Left hindlimb (tissue), 1 donor: Measurements from ENCODE around the gene TUBGCP2.

Experiments used
- DNase-seq: peaks from one replicate; pipeline ENCODE4 v3.0.0-alpha.2; 2018

The TUBGCP2 gene

DNA sequence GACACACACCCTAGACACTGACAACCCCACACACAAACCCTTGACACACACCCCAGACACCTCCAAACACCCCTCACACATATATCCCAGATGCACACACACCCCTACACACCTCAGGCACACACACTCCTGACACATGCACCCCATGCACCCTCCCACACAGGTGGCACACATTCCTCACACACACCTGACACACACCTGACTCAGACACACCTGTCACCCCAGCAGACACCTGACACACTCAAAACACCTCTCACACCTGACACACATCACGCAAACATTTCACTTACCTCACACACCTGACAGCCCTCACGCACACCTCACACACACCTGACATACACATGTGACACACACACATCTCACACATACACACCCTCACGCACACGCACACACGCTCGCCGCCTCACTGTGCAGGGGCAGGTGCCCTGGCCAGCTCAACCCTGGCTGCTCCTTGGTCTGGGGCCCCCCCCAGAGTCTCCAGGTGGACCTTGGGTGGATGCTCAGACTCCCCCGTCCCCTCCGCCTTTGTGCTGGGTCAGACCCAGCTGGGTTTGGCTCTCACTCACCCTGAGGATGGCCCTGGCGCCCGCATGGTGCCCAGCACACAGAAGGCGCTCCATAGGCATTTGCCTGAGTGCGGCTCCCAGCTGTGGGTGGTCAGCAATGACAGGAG lies 31.2 kb upstream of the TUBGCP2 start:
- DNase-seq = no peak

DNA sequence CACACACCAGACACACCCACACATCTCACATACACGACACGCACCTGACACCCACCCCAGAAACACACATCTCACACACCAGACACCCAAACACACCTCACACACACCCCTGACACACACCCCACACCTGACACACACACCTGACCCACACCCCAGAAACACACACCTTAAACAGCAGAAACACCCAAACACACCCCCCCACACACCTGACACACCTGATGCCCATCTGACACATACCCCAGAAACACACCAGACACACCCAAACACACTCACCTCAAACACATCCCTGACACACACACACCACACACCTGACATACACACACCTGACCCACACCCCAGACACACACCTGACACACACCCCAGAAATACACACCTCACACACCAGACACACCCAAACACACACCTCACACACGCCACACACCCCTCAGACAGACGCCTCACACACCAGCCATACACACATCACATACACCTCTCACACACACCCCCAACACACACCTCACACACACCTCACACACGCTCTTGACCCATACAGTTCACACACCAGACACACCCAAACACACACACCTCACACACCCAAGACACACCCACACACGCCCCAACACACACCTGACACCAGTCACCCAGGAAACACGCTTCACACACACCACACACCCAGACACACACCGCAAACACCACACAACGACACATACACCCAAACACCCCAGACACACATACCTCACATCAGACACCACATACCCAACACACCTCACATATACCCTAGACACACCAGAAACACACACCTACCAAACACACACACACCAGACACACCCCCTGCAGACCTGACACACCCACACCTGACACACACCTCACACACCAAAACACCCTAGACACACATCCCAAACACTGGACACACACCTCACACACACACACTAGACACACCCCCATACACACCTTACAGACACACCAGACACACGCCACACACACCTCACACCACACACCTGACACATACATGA lies 29.7 kb upstream of the TUBGCP2 start:
- DNase-seq = no peak

DNA sequence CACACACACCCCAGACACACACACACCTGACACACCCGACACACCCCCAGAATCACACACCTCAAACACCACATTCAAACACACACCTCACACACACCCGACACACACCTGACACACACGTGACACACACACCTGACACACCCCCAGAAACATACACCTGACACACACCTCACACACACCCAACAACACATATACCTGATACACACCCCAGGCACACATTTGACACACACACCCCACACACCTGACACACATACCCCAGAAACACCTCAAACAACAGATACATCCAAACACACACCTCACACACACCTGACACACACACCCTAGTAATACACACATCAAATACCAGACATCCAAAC lies 28.7 kb upstream of the TUBGCP2 start:
- no peak for DNase-seq

DNA sequence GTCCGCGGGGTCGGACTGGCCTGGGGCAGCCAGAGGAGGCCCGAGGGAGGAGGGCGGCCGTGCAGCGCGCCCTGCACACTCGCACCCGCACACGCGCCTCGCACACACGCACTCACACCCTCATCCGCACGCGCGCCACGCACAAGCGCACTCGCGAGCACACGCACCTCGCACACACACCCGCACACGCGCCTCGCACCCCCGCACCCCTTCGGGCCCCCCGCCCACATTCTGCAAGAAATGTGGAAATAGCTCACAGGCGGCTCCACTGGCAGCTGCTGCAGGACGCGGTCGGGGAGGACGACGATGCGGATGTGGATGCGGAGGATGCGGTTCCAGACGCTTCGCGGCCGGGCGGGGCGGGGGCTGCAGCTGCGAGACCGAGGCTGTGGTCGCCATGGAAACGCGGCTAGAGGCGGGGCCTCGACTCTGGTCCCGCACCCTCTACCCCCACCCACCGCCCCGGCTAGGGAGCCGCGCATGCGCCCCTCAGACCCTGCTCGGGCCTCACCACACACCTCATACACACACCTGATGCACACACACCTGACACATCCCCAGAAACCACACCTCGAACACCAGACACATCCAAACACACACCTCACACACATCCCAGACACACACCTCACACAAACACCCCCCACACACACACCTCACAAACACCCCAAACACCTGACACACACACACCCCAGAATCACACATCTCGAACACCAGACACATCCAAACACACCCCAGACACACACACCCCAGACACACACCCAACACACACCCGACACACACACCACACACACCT lies 28.1 kb upstream of the TUBGCP2 start, which contains the start of gene CALY:
TSS of gene CALY (minus strand) at position 320 of the 793 bp plus-strand sequence. CDS start 7,907 bp downstream, outside the sequence.
- DNase-seq = no peak

DNA sequence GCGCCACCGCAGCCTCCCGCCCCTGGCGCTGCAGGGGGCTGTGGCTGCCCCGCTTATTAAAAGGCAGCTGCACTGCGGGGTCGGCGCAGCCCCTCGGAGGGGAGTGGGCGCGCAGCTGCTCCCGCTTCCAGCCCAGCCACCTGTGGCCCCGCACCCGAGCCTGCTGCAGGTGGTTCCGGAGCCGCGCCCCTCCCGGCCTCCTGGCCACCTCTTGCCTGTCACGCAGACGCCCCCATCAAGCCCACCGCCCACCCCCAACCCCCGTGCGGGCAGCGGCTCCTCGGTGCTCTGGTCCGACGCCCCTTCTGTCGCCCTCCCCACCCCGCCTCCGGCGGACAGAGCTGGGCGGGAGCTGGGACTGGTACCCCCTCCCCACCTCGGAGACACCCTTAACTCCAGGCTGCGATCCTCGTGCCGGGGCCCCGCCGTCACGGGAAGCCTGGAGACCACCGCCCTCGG lies 27.5 kb upstream of the TUBGCP2 start:
- no peak for DNase-seq

DNA sequence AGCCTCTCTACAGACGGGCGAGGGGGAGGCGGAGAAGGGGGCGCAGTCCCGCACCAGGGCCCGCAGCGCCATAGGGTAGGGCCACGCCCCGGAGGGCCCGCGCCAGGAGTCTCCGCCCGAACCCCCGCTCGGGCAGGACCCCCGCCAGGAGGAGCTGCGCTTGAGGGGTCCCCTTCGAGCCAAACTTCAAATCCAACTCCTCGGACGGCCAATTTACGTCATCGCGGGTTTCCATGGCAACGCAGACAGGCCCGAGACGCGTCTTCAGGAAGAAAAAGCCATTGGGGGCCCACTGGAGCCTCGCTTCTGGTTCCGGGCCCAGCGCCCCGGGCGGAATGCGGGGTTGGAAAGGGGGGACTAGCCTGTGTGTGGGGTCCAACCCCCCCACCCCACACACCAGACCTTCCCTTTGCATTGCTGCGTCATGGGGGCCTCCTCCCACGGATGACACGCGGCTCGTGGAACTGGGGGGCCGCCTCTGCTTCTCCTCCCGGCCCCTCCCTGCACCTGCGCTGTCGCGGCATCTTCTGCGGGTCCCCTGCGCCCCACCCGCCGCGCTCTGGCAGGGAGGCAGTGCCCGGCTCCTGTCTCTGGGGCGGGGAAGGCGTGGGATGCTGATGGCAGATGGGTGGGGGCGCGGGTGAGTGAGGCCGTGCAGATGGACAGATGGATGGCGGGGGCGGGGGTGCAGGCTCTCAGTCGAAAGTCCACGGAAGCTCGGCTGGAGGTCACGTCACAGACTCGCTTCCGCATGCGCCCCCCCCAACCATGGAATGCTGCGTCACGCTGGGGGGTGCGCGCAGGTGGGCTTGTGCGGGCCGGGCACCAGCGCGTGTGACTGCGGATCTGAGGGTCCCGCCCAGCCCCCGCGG lies 26.8 kb upstream of the TUBGCP2 start:
- peak; percentile 73 for DNase-seq

DNA sequence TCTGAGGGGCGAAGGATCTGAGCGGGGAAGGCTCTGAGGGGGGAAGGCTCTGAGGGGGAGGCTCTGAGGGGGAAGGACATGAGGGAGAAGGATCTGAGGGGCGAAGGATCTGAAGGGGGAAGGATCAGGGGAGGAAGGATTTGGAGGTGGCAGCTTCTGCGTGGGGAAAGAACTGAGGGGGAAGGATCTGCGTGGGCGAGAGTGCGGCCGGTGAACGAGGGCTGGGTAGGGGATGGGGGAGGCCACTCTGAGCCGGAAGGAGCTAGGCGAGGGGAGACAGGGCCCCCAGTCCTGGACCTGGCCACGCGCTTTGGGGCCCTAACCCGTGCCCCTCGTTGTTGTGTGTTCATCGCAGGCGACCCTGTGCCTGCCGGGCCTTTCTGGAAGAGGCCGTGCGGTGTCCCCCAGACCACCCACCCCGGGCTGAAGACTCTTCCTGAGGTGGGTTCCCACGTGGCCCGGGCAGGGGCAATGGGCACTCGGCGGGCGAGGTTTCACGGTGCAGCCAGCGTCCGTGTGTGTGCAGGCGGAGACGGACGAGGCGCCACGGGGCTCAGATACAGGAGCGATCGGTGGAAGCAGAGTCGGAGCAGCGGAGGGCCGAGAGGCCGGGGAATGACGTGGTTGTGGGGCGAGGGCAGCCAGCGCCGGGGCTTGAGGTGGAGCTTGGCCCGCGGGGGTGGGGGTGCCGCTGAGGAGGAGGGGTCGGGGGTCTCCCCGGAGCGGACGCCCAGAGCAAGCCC lies 26.0 kb upstream of the TUBGCP2 start:
- DNase-seq = no peak

DNA sequence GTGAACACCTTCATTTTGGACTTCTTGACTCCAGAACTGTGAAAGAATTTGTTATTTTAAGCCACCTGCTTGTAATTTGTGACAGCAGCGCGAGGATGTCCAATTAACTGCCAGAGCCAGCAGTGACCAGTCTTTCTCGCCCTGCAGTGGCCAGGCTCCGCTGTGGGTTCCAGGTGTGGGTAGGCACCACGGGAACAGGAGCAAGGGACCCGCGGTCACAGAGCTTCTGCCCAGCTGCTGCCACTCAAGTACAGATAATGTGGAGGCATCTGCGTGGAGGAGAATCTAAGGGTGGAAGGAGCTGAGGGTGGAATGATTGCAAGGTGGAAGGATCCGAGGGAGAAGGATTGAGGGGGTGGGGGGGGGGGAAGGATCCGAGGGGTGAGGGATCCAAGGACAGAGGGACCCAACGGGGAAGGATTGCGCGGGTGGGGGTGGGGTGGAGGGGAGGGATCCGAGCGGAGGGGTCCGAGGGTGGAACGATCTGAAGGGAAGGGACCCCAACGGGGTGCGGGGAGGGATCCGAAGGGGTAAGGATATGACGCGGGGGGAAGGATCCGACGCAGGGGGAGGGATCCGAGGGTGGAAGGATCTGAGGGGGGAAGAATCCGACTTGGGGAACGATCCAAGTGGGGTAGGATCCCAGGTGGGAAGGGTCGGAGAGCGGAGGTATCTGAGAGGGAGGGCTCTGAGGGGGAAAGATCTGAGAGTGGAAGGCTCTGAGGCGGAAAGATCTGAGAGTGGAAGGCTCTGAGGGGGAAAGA lies 24.4 kb upstream of the TUBGCP2 start:
- no peak for DNase-seq

DNA sequence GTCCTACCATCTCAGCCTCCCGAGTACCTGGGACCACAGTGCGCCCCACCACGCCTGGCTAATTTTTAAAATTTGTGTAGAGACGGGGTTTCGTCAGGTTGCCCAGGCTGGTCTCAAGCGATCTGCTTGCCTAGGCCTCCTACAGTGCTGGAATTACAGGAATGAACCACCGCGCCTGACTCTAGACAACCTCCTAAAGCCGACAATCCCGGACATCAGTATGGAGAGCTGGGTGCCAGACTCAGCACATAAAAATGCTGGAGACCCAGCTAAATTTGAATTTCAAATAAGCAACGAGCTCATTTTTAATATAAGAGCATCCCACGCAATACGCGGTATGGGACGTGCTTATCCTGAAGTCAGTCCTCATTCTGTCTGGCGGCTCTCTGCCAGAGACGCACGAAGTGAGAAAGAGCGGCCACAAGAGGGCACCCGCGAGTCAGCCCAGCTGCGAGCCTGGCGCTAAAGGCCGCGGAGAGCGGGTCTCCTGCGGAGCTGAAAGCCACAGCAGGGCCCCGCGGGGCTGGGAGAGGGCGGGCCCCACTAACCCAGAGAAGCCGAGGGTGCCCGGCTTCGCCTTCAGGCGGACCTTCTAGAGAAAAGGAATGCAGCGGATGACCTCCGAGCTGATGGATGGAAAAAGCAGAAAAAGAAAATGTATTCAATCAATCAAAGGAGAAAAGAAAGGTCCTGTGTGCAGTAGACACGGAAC lies 21.0 kb upstream of the TUBGCP2 start:
- DNase-seq = peak; percentile 81

DNA sequence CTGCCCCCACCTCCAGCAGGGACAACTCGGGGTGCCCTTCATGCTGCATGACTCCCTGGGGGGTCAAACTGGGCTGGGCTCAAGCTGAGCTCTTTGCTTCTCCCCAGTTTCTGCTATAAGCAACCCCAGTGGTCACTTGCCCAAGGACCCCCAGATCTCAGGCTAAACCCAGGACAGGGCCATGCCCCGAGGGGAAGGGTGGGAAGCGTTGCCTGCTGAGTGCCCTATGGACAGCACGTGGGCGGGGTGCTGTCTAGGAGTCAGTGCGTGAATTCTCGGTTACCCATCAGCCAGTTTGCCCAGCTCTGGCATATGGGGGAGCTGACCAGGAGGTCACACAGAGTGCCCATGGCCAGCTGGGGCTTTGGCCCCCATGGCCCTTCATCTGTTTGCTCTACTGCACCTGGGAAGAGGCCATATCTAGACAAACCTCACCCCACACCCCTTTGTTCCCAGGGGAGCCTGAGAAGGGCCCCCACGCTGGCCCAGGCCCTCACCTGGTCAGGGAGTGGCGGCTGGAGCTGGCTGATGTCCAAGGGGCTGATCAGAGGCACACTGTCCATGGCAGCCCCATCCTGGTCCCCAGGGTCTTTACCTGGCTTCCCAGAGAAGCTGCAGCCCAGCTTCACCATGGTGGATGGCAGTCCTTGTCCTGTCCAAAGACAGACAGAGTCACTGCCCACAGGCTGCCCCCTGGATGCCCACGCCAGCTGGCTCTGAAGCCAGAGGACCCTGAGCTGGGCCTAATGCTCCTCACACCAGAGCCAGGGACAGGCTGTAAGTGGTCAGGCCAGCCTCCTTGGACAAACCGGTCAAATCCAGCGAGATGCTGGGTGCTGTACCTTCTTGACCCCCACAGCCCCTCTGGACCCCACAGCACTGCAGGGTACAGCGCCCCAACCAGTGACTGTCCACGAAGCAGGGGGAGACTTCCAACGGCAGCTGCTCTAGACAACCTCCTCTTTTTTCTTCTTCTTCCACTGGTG lies 20.0 kb upstream of the TUBGCP2 start:
- no peak for DNase-seq

DNA sequence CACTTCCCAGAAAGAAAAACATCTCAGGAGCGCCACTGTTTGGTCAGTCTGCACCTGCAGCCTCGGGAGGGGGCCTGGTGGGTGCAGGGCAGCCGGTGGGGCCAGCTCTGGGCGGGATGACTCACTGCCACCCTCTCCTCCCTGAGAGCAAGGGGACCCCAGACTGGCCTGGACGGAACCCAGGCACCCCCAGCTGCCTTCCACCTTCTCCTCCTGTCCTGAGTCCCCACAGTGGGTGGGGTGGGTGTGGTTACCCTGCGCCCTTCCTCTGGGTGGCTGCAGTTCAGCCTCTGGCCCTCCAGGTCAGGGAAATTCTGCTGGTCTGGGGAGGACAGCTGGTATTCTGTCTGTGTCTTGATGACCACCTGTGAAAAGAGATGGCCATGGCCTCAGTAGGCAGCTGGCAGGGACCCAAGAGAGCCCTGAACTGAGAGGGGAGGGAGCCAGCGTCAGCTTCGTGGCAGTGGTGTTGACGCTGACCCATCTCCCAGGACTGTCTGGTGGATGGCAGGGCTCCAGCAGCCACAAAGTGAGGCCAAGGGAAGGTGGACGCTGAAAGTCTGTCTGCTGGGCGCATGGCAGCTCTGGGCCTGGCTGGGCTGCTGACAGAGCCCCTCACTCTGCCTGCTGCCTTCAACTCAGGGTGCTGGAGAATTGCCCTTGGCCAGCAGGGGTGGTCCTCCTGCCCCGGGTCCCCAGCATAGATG lies 19.1 kb upstream of the TUBGCP2 start:
- DNase-seq = no peak

DNA sequence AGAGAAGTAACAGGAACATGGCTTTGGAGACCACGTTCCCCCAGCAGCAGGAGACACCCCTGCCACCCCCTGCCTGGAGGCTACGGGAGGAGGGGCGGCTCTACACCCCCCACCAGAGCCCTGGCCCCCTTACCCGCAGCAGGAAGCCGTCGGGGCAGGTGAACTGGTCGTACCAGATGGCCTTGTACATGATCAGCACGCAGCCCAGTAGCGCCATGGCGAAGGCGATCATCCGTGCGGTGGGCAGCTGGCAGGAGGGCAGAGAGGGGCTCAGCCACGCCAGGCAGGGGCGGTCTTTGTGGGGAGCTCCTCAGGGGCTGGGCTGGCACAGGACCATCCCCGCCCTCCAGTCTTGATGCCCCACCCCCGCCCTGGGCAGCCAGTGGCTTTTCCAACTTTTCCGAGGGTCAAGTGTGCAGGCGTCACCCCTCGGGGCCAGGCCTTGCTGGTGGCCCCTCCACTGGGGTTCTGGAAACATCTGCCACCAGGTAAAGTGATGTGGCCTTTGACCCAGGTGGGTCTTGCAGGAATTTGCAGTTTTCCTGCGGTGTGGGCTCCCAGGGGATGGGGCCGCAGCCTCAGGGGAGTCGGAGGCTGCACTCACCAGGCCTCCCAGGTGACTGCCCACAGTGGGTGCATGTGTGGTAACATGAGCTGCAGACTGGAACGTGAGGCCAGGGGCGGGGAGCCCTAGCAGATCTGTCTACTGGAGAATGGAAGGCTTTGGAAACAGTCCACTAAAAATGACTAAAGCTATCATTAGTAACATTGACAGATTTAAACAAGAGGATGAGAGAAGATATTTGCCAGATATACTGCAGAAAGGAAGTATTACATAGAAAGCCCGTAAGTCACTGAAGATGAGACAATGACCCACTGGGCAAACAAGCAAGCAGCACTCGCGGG lies 18.3 kb upstream of the TUBGCP2 start:
- no peak for DNase-seq

DNA sequence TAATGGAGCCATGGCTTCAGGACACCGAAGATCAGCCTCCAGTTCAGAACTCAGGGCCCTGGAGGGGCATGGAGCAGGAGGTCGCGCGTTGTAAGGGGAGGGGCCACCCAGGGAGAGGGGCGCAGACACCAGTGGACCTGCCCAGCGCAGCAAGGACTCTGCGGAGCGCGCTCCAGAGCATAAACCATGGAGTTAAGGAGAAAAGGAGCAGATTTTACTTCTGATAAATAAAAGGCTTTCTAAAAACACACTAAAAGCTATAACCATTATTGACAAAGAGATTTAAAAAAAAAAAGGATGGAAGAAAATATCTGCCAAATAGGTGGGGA lies 17.5 kb upstream of the TUBGCP2 start:
- DNase-seq = no peak

DNA sequence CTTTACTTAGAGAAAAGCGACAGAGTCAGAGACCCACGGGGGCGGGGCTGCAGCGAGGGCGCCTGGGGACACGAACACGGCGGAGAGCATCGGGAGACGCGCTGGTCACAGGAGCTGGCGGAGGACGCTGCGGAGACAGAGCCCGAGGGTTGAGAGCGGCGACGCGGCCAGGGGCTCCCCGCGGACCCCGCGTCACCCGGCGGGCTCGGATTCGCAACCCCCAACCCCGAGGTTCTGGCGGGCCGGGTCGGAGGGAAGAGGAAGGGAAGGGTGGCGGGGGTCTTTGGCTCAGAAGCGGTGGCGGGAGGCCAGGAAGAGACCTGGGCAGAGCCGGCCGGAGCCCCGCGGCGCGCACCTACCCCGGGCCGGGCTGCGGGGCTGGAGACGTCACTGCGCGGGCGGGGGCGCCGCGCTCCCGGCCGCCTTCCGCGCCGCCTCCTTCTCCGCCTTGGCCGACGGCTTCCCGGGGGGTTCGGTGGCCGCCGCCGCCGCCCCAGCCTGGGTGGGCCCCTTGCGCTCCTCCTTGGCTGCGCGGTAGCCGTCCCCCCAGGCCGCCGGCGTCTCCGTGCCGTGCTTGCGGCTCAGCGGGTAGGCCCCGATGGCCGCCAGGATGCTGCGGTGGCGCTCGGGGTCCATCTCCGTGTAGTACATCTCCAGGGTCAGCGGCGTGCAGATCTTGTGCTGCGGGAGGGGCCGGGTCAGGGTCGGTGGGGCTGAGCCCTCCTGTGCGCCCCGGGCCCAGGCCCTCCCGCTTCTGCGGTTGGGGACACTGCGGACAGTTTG lies 17.0 kb upstream of the TUBGCP2 start:
- no peak for DNase-seq

DNA sequence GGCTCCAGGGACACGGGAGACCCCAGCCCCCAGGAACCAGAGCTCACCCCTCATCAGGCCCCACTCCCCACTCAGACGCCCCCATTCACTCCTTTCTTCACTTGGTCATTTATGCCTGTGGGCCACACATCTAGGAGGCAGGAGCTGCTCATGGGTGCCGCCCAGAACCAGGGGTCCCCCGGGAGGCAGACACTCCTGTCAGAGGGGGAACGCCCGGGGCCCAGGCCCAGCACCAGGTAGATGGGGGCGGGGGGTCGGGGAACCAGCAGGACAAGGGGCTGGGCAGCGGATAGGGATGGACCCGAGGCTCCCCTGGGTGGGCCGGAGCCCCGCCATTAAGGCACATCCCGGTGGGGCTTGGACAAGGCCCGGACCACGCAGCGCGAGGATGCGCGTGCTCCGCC lies 16.2 kb upstream of the TUBGCP2 start:
- DNase-seq = no peak

DNA sequence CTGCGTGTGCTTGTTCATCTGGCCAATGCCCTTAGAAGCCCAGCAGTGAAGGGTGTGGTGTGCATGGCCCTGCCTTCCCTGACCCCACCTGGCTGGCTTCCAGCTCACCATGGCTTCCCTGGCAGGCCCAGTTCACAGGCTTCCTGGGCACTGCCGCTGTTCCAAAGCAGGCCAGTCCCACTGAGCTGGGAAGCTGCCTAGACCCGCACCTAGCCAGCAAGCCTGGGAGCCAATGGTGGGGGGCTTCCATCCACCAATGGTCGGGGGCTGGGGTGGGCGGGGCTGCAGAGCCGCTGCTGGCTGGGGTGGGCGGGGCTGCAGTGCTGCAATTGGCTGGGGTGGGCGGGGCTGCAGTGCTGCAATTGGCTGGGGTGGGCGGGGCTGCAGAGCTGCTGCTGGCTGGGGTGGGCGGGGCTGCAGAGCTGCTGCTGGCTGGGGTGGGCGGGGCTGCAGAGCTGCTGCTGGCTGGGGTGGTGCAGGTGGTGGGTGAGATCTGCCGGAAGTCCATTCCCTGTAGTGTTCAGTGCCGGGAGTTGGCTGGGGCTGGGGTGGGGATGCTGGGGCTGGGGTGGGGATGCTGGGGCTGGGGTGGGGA lies 15.6 kb upstream of the TUBGCP2 start:
- DNase-seq = no peak
